IPS DF 19.7 (cell line): Measurements from ENCODE around the gene PPP1R16B.
A peak's percentile ranks its signal among the peaks of the same experiment; 100 is the strongest.
"Not testable (repeated sequence)": the region's sequence is repeated elsewhere in the genome, so short reads cannot be mapped to it uniquely, and the experiment has no call there.

ENCODE experiments used
- DNase-seq: peaks from one replicate; pipeline ENCODE4 v3.0.0-alpha.2; 2013; ENCODE audit warnings: low read depth, low spot score

Gene PPP1R16B

DNA sequence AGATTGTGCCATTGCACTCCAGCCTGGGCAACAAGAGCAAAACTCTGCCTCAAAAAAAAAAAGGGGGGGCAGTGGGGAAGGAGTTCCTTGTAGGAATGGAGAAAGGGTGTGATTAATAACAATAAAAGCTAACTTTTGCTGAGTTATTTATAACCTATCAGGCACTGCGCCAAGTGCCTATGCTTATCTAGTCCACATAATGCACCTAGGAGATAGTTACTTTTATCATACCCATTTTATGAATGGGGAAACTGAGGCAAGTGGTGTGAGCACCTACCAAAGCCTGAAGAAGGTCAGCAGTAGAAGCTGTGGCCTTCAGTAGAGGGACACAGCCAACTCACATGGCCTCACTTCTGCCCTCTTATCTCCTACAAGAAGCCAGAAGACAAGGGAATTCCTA lies 13.6 kb upstream of the PPP1R16B start:
- no peak for DNase-seq

DNA sequence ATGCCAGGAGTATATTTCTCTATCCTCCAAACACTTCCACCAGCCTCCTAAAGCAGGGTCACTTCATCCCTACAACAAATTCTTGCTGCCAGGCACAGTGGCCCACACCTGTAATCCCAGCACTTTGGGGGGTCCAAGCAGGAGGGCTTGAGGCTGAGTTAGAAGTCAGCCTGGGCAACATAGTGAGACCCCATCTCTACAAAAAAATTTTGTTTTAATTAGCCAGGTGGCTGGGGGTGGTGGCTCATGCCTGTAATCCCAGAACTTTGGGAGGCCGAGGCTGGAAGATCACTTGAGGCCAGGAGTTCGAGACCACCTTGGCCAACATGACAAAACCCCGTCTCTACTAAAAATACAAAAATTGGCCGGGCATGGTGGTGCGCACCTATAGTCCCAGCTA lies 11.4 kb upstream of the PPP1R16B start:
- DNase-seq, result not testable (repeated sequence)

GRCh38 chr20:38798266-38798665 lies 7.2 kb upstream of the PPP1R16B start:
- DNase-seq, result no peak

- no peak for DNase-seq
These were observed 6.3 kb upstream of the PPP1R16B start for GRCh38 chr20:38799203-38799602.

- DNase-seq, result no peak
These were observed 4.6 kb upstream of the PPP1R16B start for GRCh38 chr20:38800882-38801281.

DNA sequence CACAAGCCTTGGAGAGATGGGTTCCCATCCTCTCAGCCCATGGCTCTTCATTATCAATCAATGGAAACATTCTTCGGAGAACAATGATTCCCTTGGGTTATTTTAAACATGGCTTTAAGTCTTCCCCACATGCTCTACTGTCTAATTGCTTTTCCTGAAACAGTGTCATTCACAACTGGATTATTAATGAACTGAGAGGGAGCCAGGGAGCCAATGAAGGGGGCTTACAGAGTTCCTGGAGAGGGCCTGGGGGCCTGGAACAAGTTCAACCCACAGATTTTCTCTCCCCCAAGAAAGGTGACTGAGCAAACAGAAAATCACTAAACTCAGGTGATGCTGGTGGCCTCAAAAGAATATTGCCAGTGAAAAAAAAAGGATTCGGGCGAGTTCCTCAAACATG lies 1.3 kb upstream of the PPP1R16B start:
- no peak for DNase-seq

DNA sequence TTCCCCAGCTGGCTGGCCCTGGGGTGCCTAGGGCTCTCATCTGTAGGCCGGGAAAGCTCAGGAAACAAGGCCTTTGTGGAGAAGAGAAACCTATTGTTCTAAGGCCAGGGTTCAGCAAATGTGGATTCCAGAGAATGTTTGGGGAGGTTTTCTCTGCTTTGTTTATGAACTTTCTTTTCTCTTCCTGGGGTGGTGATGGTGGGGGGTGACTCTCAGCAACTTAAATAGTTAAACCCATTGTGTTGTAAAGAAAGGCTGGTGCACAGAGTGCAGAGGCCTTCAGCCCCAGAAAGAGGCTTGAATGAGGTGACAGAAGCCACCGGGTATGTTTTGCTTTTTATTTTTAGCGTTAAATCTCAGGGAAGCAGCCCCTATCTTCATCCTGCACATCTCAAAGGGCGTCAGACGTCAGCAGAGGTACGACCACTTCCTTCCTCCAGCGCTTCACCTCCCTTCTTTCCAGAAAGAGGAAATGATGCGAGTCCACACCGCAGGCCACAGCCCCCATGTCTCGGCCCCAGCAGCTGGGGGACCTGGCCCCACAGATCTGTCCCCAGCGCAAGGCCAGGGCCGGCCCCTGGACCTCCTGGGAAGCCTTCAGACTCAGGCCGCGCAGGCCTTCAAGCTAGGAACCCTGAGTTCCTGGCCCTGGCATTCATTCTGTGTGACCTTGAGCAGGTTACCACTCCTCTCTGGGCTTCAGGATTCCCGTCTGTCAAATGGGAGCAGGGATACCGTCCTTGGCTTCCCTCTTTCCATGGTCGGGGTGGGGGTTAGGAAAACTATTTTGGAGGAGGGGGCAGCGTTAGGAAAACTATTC lies 605 bp upstream of the PPP1R16B start:
- peak; percentile 85 for DNase-seq

DNA sequence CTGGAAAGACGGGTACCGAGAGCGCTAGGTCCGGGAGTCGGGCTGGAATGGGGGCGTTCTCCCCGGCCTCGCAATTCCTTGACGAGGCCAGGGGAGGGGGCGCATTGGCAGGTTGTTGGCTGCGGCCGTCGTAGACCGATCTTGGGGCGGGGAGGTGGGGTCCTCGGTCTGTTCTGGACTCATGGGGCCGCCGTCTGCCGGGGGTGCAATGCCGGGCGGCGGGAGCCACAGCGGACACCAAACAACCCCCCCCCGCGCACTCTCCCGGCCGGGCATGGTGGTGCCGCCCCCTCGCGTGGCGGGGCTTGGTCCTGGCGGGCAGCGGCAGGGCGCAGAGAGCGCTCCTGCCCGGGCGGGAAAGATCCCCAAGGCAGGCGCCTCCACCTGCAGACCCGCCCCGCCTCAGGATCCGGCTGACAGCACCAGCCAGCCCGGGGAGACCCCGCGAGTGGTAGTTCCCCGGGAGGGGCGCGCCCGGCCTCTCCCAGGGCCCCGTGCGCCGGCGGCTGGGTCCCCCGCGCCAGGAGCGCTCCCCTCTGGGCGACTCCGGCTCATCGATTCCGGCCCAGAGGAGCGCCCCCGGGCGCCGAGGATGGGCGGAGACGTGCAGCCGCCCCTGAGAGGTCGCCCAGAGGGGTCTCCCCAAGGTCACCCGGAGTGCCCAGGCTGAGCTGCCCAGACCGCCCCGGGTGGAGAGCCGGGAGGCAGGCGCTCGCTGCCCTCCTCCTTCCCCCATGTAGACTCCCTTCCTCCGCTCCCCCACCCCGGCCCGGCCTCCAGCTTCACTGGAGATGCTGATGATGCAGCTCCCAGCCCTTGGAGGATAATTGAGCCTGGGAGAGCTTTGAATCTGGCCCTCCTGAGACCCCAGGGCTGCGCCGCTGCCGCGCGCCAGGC lies 709 bp downstream of the PPP1R16B start:
- DNase-seq, result no peak

- DNase-seq, result no peak
These were observed 1.6 kb downstream of the PPP1R16B start for GRCh38 chr20:38806855-38807655.

GRCh38 chr20:38809942-38810341 lies 4.4 kb downstream of the PPP1R16B start:
- DNase-seq, result no peak

DNA sequence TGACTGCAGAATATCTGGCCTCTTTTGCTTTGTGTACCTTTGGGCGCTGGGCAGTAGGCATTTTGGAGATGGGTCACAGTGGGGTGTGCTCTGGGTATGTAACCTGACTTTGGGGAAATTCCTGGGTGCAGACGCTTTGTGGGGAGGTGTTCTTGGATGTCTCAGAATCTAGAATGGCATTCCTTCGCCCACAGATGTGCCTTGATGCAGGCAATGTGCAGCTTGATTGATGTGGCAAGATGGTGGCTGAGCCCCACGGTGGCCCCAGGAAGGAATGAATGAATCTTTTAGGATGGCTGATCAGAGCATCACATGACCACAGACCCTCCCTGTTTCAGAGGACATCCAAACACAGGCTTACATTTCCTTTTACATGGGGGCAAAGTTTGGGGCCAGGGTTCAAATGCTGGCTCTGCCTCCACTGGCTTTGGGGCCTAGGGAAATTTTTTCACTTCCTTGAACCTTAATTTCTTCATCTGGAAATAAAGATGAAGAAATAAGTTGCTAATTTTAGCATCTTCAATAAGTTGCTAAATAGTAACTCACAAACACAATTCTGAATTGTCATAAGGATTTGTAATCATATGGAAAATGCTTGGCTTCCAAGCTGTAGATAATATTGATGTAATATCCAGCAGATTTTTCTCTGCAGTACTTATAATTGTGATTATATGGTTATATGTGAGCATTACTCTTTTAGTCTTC lies 5.6 kb downstream of the PPP1R16B start:
- DNase-seq, result no peak

DNA sequence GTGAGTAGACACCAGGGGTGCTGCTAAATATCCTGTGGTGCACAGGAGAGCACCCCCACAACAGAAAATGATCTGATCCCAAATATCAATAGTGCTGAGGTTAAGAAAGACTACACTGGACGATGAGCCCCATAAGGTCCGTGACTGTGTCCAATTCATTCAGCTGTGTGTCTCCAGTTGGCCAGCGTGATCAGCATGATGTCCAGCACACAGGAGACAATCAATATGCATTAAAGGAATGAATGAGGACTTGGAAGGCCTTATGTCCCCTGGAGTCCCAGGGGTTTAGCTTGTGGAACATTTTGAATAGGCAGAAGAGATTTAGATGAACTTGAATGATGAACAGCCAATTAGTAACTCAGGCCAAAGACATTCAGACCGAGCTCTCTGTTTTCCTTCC lies 6.3 kb downstream of the PPP1R16B start:
- DNase-seq, result no peak

DNA sequence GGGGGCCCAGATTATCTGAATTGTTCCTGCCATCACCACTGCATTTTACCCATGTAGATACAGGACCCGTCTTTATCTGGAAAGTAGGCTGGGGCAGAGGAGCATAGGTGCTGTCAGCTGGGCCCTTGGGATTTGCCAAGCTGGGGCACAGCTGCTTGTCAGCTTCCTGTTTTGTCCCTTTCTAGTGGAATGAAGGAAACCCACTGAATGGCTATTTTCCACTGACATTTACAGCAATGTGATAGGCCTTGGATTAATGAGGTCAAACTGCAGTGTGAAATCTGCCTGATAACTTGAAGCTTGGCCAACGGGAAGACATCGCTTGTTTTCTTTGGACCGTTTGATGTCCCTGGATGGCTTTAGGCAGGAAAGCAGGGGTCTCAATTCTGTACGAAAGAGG lies 6.7 kb downstream of the PPP1R16B start:
- DNase-seq, result no peak

- no peak for DNase-seq
These were observed 7.4 kb downstream of the PPP1R16B start for GRCh38 chr20:38812709-38813573.

- not testable (repeated sequence) for DNase-seq
These were observed 8.1 kb downstream of the PPP1R16B start for GRCh38 chr20:38813574-38813962.

DNA sequence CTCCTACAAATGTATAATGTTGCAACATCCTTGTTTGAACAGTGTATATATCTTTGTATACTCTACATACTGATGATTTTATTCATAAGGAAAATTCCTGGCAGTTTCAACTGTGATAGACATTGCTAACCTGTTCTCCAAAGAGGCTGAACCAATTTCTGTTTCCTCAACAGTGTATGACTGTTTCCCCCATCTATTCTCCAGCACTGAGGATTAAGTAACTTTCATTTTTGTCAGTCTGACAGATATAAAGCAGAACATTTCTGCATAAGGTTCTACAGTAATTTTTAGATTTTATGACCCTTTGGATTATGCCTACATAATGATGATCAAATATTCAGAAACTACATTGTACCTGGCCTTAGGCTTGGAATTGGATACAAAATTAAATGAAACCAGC lies 9.9 kb downstream of the PPP1R16B start:
- DNase-seq, result no peak

- no peak for DNase-seq
These were observed 12.9 kb downstream of the PPP1R16B start for GRCh38 chr20:38818113-38819065.

DNA sequence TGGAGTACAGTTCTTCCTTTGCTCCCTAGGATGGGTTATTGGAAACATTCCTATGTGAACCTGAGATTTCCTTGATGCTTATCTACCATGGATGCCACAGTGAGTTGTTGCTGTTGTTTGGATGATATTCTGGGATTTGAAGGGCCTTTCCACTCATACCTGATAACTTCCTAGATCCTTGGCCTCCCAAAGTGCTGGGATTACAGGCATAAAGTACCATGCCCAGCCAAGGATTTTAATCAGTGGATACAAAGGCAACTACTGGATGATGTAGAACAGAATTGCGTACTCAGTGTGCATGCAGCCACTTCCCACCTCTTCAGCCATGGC lies 20.0 kb downstream of the PPP1R16B start:
- no peak for DNase-seq

DNA sequence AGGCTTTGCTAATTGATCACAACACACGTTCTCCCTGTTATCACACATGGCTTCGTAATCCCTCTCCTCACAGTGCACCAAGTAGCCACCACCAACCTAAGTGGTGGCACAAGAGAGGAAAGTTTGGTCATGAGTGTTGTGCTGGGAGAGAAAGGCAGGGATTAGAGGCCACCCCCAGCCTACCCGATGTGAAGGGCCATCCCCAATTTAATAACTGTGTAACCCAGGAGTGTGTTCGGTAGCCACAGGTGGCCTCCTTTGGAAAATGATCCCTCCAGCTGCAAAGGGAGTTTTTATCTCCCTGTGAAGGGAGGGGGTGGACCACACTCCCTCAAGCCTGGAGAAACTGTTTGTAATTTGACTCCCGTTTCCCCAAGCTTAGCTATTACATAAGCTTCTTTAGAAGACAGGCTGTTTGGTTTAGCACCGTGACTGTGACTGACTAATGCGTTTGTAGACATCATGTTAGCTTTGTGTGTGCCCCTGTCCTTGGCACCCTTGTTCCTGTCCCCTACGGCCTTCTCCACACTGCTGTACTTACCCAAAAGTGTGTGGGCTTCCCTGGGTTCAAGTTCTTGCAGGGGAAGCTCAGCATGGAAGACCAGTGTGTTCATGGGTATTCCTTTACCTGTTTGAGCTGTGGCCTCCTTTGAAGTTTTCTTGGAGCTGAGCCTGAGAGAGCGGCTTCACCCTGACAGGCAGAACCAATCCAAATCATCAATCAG lies 20.6 kb downstream of the PPP1R16B start:
- DNase-seq, result peak; percentile 42
